Measurements from ENCODE around the gene CBLC.

CBLC gene

DNA sequence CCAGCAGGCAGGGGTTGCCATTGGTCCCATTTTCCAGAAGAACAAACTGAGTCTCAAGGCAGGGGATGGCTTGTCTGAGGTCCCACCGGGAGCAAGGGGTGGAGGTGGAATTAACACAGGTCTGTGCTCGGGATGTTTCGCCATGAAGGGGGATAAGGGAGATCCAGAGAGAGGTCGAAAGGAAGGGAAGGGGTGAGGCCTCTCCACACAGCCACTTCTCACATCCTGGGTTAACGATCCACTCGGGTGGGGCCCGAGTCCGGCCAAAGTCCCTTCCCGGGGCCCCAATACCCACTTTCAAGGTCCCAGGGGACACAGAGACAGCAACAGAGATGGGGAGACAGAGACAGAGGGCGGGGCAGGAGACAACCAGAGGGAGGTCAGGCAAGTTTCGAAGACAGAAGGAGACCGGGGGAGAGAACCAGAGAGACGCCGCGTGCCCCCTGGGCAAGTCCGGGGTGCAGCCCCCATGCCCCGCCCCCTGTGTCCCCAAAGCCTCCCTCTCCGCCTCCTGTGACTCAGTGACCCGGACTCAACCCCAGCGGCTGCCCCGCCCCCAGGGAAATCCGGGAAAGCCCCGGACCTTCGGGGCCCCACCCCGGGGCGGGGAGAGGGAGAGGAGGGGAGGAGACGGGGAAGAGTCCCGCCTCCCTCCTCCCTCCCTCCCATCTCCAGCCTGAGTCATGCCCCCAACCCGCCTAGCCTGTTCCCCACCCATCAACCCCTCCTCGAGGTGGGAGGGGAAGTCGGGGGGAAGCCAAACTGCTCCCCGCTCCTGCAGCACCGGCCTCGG is 30.5 kb upstream of the CBLC start:
- DNase-seq, result peak; percentile 96

DNA sequence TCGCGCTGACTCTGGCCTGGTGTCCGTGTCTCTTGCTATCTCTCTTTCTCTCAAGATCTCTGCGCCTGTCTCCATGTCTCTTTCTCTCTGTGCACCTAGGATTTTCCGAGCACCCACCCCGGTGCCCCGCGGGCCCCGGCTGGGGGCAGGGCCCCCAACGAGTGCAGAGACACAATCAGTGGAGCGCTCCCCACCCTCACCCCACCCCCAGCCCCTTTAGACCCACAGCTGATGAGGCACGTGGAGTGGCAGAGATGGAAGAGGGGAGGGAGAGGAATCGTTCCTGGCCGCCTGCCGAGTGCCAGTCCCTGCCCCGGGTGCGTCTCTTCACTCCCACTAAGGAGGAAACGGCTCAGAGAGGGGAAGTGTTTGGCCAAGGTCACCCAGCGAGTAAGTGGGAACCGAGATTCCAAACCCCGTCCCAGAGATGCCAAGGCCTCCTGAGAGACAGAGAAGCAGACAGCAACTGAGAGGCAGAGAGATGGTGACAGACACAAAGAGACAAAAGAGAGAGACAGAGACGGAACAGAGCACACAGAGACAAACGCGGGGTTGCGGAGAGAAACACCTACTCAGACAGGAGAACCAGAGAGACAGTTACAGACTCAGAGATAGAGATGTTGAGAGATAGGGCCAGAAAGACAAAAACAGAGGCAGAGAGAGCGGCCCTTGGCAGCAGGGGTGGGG is 29.8 kb upstream of the CBLC start:
- DNase-seq, result no peak

DNA sequence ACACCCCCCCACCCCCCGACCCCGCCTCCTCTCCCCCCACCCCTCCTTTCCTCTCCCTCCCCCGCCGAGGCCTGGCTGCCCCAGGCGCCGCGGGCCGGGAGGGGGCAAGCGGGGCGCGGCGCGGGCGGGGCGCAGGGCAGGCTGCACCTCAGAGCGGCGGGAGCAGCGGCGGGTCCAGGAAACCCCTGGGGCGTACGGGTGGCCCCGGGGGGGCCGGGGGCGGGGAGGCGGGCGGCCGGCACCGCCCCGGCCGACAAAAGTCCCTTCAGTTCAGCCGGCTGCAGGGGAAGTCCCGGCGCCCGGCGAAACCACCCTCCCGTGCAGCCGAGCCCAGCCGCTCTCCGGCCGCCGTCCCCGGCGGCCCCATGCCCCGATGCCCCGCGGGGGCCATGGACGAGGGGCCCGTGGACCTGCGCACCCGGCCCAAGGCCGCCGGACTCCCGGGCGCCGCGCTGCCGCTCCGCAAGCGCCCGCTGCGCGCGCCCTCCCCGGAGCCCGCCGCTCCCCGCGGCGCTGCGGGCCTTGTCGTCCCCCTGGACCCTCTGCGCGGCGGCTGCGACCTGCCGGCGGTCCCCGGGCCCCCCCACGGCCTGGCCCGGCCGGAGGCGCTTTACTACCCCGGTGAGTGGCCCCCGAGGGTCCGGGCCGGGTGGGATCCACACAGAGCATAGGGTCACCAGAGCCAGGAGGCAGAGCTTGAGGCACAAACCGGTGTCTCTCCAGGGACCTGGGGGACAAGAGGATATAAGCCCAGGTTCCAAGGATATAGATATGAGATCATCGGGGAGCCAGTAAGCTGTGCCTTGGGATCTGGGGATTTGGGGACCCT is 29.1 kb upstream of the CBLC start, which contains the start of gene BCL3:
Gene BCL3 (plus strand): TSS at position 283 of the 829 bp plus-strand sequence. CDS start 83 bp downstream, at position 366.
- DNase-seq, result peak; percentile 86

DNA sequence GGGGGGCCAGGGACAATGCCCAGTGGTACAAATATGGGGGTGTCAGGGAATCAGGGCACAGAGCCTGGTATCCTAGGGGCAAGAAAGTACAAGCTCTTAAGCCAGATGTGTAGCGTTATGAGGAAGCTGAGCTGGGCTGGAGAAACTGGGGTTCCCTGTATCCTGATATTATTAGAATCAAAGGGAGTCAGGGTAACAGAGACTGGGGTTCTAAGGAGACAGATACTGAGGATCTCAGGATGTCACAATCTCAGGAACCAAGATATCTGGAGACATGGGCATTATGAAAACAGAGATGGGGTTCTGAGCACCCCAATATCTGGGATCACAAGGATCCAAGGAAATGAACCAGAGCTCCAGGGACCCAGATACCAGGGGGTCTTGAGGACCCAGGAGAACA is 28.4 kb upstream of the CBLC start:
- no peak for DNase-seq

DNA sequence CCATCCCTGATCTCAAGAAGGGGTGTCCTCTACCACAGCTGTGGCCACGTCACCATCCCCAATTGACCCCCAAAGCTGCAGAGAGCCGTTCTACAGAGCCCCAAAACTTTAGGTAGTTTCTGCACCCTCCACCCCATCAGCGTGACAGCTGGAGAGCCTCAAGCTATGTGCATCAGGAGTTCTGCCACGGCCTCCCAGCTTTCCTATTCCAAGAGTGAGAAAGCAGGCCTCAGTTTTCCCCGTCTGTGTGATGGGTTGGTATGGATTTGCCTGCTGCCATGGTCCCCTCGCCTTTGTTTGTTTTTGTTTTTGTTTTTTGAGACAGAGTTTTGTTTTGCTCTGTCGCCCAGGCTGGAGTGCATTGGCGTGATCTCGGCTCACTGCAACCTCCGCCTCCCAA is 27.7 kb upstream of the CBLC start:
- no peak for DNase-seq

DNA sequence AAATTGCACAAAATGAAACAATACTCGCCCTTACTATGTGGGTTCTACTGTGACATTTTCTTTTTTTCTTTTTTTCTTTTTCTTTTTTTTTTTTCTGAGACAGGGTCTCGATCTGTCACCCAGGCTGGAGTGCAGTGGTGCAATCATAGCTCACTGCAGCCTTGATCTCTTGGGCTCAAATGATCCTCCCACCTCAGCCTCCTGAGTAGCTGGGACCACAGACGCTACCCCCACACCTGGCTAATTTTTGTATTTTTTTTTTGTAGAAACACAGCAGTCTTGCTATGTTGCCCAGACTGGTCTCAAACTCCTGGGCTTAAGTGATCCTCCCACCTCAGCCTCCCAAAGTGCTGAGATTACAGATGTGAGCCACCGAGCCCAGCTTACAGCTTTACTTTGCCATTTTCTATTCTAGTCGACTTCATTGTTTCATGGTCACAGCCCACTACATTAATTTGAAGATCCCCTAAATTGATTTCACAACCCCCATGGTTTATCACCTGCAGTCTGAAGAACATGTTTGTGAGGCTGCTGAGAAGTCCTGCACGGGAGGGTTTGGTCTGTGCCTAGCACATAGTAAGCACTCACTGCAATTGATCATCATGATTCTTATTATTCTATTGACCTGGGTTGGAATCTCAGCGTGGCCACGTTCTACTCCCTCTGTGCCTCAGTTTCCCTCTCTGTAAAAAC is 25.4 kb upstream of the CBLC start:
- no peak for DNase-seq

DNA sequence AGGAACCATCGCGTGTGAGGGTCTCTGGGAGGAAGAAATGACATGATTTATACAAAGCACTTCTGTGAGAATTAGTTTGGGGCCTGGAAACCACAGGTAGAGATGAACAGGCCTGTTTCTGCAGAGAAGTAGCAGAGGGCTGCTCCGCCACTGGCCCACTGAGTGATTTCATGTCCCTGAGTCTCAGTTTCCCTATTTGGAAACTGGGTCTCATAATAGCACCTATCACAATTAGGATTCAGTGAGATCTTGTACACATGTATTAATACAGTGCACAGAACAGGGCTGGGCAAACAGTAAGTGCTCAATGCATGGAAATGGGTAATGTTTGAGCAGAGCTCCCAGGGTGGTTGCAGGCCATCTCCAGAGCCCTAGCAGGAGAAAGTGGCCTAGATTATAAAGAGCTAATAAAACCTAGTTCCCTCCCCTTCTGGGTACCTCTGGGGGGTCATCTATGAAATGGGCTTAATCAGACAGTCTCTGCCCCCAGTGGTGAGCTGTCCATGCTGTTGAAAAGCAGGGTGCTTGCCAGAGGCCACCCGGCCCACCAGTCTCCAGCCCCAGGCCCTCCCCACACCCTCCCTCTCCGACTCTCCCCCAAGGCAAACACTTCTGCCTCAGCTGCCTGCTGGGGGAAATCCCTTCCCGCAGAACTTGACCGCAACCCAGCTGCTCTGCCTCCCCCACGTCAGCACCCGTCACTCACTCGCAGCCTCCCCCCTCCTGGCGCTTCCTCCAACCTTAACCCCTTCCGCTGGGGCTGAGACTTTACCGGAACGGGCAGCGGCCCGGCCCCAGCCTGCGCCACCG is 24.7 kb upstream of the CBLC start:
- peak; percentile 94 for DNase-seq

DNA sequence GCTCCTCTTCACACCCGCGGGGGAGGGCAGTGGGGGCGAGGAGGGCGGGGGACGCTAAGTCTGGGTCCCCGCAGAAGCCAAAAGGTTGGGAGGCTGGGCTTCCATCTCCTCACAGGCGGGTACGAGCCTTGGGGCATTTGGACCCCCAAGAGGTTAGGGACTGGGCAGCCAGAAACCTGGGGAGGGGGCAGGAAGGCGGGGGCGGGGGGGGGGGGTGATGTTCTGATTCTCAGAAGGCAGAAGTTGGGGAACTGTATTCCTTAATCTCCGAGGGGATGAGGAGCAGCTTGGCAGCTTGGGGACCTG is 24.1 kb upstream of the CBLC start:
- no peak for DNase-seq

DNA sequence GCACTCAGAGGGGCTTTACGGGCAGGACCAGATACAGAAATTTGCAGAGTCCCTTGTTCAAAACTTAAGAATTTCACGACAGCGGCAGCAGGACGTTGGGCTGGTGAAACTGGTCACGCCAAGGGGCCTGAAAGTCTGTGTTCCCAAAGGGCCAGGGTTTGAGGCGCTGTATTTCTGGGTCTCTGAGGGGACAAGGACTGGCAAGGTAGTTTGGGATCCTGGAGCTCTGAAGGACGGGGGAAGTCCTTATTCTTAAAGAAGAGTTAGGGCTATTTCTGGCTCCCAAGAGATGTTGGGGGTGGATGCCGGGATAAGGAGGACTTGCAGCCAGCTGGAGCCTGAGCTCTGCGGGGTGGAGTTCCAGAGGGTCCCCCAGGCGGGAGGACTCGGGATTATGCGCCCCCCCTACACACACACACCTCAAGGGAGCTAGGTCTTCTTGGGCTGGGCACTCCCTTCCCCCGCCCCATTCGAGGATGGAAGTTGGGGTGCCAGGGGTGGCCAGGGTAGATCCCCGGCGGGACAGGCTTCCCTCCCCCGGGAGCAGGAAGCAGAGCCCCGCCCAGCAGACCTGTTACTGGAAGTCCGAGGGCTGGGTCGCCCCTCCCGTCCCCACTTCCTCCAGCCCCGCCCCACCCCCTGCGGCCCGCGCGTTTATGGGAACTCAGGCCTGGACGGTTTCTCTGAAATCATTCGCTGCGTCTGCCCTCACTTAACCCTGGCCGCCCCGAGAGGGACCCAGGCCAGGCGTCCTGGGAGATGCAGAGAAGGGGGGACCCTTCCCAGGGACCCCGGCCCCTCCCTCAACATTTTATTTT is 23.5 kb upstream of the CBLC start:
- peak; percentile 87 for DNase-seq

DNA sequence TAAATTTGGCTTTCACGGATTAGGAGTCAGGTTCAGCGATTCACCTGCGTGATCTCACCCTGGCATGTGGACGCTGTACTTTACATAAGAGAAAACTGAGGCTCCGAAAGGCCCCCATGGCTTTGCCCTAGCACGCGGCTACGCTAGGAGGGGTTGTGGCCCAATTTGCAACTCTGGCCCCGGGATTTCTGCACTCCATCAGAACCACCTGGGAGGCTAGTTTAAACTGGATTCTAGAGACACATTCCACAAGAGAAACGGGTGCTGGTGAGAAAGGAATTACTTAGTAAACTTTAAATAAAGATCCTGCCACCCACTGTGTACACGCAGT is 23.0 kb upstream of the CBLC start:
- DNase-seq, result no peak

DNA sequence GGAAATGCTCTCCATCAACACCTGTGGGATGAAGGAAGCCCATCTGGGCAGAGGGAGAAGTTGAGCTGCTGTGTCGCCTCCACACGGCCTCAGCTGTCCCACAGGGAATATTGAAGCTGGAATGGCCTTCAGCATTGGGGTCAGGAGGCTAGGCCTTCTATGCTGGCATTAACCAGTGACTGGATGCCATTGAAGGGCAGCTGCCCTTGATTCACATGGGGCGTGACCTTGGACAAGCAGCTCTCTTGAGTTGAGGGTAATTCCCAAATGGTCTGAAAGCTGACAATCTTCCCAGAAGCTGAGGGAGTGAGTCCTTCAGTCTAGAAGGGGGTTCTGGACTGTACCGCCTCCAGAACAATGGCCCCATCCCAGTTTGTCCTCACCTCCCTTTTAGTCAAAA is 22.5 kb upstream of the CBLC start:
- DNase-seq, result no peak

DNA sequence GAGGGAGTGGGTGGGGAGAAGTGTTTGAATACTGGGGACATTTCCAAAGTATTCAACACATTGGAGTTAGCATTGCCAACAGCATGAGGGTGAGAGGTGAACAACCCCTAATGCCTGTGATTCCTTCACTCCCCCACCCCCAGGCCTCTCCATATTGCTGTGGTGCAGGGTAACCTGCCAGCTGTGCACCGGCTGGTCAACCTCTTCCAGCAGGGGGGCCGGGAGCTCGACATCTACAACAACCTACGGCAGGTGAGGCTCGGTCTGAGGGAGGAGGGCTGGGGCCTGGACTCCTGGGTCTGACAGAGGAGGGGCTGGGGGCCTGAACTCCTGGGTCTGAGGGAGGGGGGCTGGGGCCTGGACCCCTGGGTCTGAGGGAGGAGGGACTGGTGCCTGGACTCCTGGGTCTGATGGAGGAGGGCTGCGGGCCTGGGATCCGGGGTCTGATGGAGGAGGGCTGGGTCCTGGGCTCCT is 21.6 kb upstream of the CBLC start:
- DNase-seq, result no peak

DNA sequence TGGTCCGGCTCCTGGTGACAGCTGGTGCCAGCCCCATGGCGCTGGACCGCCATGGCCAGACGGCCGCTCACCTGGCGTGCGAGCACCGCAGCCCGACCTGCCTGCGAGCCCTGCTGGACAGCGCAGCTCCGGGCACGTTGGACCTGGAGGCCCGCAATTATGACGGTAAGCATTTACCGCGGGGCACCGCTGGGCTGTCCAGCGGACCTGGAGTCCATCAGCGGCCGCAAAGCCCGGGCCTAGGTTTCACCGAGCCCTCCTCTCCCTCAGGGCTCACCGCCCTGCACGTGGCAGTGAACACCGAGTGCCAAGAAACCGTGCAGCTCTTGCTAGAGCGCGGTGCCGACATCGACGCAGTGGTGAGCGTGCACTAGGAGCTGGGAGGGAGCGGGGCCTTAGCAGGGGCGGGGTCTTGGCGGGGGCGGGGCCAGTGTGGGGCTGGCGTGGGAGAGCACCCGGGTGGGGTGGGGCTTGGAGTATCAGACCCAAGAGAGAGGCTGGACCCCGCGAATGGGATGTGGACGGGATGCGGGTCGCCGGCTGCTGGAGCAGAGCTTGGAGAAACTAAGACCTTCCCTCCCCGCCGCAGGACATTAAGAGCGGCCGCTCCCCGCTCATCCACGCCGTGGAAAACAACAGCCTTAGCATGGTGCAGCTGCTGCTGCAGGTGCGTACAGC is 20.5 kb upstream of the CBLC start:
- no peak for DNase-seq

DNA sequence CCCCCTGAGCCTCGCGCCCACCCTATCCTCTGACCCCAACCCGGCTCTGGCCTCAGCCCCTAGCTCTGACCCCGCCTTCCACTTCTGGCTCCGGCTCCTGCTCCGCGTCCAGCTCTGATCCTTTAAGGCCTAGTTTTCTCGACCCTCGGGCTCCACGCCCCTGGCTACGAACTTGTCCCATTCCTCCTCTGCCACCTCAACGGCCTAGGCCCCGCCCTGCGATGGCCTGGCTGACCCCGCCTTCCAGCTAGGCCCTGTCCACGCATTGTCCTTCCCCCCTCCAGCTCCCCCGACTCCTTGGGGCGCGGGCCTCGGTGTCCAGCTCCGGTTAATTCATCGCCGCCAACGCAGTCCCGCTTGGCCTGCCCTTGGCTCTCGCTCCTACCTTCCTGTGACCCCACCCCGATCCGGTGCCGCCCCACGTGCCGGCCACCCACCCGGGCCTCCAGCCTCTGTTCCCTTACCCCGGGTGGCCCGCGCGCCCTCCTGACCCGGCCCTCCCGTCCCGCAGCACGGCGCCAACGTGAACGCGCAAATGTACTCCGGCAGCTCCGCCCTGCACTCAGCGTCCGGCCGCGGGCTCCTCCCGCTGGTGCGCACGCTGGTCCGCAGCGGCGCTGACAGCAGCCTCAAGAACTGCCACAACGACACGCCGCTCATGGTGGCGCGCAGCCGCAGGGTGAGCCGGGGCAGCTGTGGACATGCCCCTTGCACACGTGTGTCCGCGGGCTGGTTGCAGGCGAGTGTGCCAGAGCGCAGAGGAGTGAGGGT is 19.8 kb upstream of the CBLC start:
- no peak for DNase-seq

DNA sequence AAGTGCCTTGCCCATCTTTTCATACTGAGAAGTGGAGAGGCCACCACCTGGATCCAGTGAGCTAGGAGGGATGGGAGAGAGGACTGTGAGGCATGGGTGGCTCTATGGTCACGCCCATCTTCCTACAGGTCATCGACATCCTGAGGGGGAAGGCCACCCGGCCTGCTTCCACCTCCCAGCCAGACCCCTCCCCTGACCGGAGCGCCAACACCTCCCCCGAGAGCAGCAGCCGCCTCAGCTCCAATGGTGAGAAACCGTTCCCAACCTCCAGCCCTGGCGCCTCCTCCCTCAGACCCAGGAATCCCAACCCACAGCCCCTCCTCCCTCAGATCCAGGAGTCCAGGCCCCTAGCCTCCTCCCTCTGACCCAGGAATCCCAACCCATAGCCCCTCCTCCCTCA is 19.1 kb upstream of the CBLC start:
- no peak for DNase-seq

DNA sequence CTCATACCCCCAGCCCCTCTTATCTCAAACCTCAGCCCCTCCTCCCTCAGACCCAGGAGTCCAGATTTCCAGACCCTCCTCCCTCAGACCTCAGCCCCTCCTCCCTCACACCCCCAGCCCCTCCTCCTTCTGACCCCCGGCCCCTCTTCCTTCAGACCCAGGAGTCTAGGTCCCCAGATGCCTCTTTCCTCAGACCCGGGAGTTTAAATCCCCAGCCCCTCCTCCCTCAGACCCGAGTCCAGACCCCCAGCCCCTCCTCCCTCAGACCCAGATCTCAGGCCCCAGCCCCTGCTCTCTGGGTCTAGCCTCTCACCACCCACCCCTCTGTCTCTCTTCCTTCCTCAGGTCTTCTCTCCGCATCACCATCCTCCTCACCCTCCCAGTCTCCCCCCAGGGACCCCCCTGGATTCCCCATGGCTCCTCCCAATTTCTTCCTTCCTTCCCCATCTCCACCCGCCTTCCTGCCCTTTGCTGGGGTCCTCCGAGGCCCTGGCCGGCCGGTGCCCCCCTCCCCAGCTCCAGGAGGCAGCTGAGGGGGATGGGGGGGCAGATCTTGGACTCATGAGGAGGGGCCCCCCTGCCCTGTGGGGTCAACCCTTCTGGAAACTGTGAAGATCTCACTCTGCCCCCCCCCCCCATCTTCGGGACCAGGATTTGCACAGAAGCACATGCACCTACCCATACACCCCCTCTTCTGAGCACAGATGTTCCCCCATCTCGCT is 18.4 kb upstream of the CBLC start:
- no peak for DNase-seq

DNA sequence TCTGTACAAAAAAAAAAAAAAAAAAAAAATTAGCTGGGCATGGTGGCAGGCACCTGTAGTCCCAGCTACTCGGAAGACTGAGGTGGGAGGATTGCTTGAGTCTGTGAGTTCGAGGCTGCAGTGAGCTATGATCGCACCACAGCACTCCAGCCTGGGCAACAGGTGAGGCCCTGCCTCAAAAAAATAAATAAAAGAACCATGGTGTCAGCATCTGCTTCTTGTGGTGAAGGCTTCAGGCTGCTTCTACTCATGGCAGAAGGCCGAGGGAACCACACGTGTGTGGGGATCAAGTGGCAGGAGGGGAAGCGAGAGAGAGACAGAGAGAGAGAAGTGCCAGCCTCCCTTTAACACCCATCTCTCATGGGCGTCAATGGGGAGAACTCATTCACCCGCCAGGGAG is 15.7 kb upstream of the CBLC start:
- DNase-seq, result no peak

DNA sequence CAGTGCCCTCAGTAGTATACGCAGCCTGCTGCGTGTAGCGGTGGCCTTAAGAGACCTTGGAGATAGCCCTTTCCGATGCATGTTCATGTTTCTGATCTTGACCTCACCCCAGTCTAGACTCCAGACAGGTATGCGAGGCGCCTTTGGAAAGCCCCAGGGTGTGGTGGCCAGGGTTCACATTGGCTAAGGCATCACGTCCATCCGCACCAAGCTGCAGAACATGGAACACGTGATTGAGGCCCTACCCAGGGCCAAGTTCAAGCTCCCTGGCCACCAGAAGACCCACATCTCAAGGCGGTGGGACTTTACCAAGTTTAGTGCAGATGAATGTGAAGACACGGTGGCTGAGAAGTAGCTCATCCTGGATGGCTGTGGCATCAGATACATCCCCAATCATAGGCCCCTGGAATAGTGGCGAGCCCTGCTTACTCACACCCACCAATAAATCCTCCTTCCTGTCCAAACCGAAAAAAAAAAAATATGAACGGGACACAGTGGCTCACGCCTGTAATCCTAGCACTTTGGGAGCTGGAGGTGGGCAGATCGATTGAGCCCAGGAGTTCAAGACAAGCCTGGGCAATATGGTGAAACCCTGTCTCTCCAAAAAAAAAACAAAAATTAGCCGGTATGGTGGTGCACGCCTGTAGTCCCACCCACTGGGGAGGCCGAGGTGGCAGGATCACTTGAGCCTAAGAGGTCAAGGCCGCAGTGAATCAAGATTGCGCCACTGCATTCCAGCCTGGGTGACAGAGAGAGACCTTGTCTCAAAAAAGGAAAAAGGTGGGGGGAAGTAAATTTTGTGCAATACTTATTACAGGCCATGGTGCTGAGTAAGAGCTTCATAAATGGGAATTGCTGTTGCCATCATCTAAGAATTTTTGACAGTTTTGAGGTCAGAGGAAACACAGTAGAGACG is 12.4 kb upstream of the CBLC start:
- DNase-seq, result no peak
